Posterior cingulate gyrus (tissue), 11 donors: ENCODE measurements around the gene DHX34.
"Not testable (repeated sequence)": the region's sequence is repeated elsewhere in the genome, so short reads cannot be mapped to it uniquely, and the experiment has no call there.

Source experiments
- DNase-seq, 10 donors: peaks; one replicate each; pipeline versions ENCODE4 v3.0.0 to v3.0.0-alpha.2; 2020 to 2021; ENCODE audit warnings: mixed read lengths in 3 of 10
- intact Hi-C: fragments of 100-400 bp; cut with DNase I; formaldehyde crosslinking; loops from one replicate; pipeline ENCODE4 v1.15.1; 2023

Gene DHX34

GRCh38 chr19:47383890-47384289 is 34.8 kb downstream of the DHX34 start:
- intact Hi-C loops, DNase-seq: not testable (repeated sequence)

GRCh38 chr19:47384533-47384932 is 35.4 kb downstream of the DHX34 start:
- intact Hi-C loops, DNase-seq: not testable (repeated sequence)

- intact Hi-C loops, DNase-seq: not testable (repeated sequence)
These were observed 37.5 kb downstream of the DHX34 start for GRCh38 chr19:47386582-47386981.

- DNase-seq, intact Hi-C loops: not testable (repeated sequence)
These were observed 38.5 kb downstream of the DHX34 start for GRCh38 chr19:47387623-47388022.

GRCh38 chr19:47388721-47389120 is 39.6 kb downstream of the DHX34 start:
- DNase-seq, intact Hi-C loops: not testable (repeated sequence)

GRCh38 chr19:47389150-47389556 is 40.0 kb downstream of the DHX34 start:
- intact Hi-C loops, result no loop called here
- no peak for DNase-seq

- DNase-seq, result no peak
- intact Hi-C loops, result loop anchor here (1.0 kb wide), 1 partner anchor 95 kb away; no protein-coding TSS in a partner anchor
These were observed 41.7 kb downstream of the DHX34 start for GRCh38 chr19:47390533-47391488.

- DNase-seq, result peak; percentile 54 to 95 (median 81)
- intact Hi-C loops, result loop anchor here (1.0 kb wide), 1 partner anchor 95 kb away; no protein-coding TSS in a partner anchor
These were observed 42.6 kb downstream of the DHX34 start for GRCh38 chr19:47391510-47392223.

GRCh38 chr19:47398707-47399597 is 49.8 kb downstream of the DHX34 start:
- peak in 1 of 10 donors; percentile 50 for DNase-seq
- intact Hi-C loops, result no loop called here

- intact Hi-C loops, result no loop called here
These were observed 53.4 kb downstream of the DHX34 start for GRCh38 chr19:47402504-47402903.

GRCh38 chr19:47404334-47405196 is 55.5 kb downstream of the DHX34 start:
- intact Hi-C loops, result no loop called here
- DNase-seq, result peak in 1 of 10 donors; percentile 76

More at GRCh38 chr19:47402504-47402903, 53.4 kb downstream of the DHX34 start:
- DNase-seq, result peak in 1 of 10 donors; percentile 57

GRCh38 chr19:47405197-47405550 is 56.1 kb downstream of the DHX34 start:
- intact Hi-C loops, result no loop called here
- no peak for DNase-seq

GRCh38 chr19:47405854-47406417 is 56.8 kb downstream of the DHX34 start:
- intact Hi-C loops, result no loop called here
- DNase-seq, result no peak

GRCh38 chr19:47406711-47407416 is 57.7 kb downstream of the DHX34 start:
- intact Hi-C loops, result no loop called here
- DNase-seq, result peak in 1 of 10 donors; percentile 70

GRCh38 chr19:47407417-47407774 is 58.3 kb downstream of the DHX34 start:
- peak in 1 of 10 donors; percentile 62 for DNase-seq

GRCh38 chr19:47408156-47408938 is 59.2 kb downstream of the DHX34 start:
- intact Hi-C loops, result no loop called here
- peak in 1 of 10 donors; percentile 14 for DNase-seq

More at GRCh38 chr19:47407417-47407774, 58.3 kb downstream of the DHX34 start:
- intact Hi-C loops, result no loop called here

- intact Hi-C loops, result no loop called here
These were observed 62.0 kb downstream of the DHX34 start for GRCh38 chr19:47411101-47411500.

More at GRCh38 chr19:47411101-47411500, 62.0 kb downstream of the DHX34 start:
- DNase-seq, result peak in 2 of 10 donors; percentile 37 to 51
